ENCODE measurements around the gene FAM210A. TPM values are rescaled to one million over a fixed set of nuclear protein-coding genes. Genes with fewer than 3 reads are reported as not detected.

FAM210A gene
- total RNA-seq, 2 donors from 2014 or later, result 5.4 to 6.6 TPM

- TF ChIP-seq CTCF (IDR thresholded peaks at IDR 0.05) (no peak), POLR2A (IDR thresholded peaks at IDR 0.05) (no peak)
- Histone ChIP-seq H3K4me1 (peaks cover 18% of the 10 kb centered on the region), H3K27me3 (no peaks in the 10 kb centered on the region), H3K9me3 (no peaks in the 10 kb centered on the region), H3K4me3 (no peak overlapping the region), H3K36me3 (replicated peaks in 1 of 2; ENCODE audit: insufficient read depth in 1 of 2, low read depth in 2 of 2) (no peaks in the 10 kb centered on the region), H3K27ac (peak overlapping the region in 2 of 4 donors; percentile 39 to 41)
- 69 to 72% methylated on average over 16 of the region's 16 CpGs for WGBS, 2 donors
- intact Hi-C loops (cut with DNase I), result no loop called here
- ATAC-seq, result no peak
- peak in 1 of 4 donors; percentile 17 for DNase-seq
Measured at GRCh38 chr18:13614641-13615288, 111.6 kb downstream of the FAM210A start.

- no peaks in the 10 kb centered on the region for H3K9me3 ChIP-seq
- H3K4me1 ChIP-seq, result peaks cover 18% of the 10 kb centered on the region
- intact Hi-C loops (cut with DNase I), result no loop called here
- H3K27ac ChIP-seq, result no peak overlapping the region
- WGBS, 2 donors, result 81 to 83% methylated on average over 21 of the region's 21 CpGs
- DNase-seq (no peak), ATAC-seq (no peak)
- no peak overlapping the region for H3K4me3 ChIP-seq
- H3K36me3 ChIP-seq (replicated peaks in 1 of 2; ENCODE audit: insufficient read depth in 1 of 2, low read depth in 2 of 2), result no peaks in the 10 kb centered on the region
- H3K27me3 ChIP-seq, result no peaks in the 10 kb centered on the region
- no peak for TF ChIP-seq POLR2A (IDR thresholded peaks at IDR 0.05)
- no peak for TF ChIP-seq CTCF (IDR thresholded peaks at IDR 0.05)
Measured at GRCh38 chr18:13613591-13614501, 112.5 kb downstream of the FAM210A start.

Small RNAs within 50 kb of the gene (small RNA-seq; reads per million reads assigned to genes)
- gene AP001525.1, result not detected
- not detected for gene RN7SL362P

Other genes with a start within 250 kb of the FAM210A start
- gene RNMT, start 115 bp upstream of the FAM210A start, total RNA-seq, result 10 to 100 TPM; 10.9 to 15.3 TPM
- not detected for gene MC5R, start 97.6 kb upstream of the FAM210A start, total RNA-seq
- gene MC2R, start 189.0 kb upstream of the FAM210A start, total RNA-seq, result not detected

Data from body of pancreas (tissue), 4 donors.